H1 (cell line): ENCODE measurements around the gene RAB1B. TPM values are rescaled to one million over a fixed set of nuclear protein-coding genes. Genes with fewer than 3 reads are reported as not detected.

Experiments
- BRCA1 ChIP-seq: IDR thresholded peaks from 2 replicates; pipeline ENCODE4 v1.6.1; 2012; ENCODE audit warnings: low read depth, low read length, improper control_type of control experiment
- CREB1 ChIP-seq: IDR thresholded peaks from 2 replicates; pipeline ENCODE4 v1.6.1; 2012; ENCODE audit warnings: inconsistent platforms
- EZH2 ChIP-seq: fragments of 200-600 bp; sonication (generic); IDR thresholded peaks from 2 replicates; pipeline ENCODE4 v1.7.1; 2012; ENCODE audit warnings: low read depth, mild to moderate bottlenecking, moderate library complexity, low read length, inconsistent platforms; ENCODE audit not compliant: severe bottlenecking
- GTF2F1 ChIP-seq: IDR thresholded peaks from 2 replicates; pipeline ENCODE4 v1.6.1; 2012; ENCODE audit warnings: low read depth, low read length, improper control_type of control experiment, borderline replicate concordance
- JUN ChIP-seq: IDR thresholded peaks from 2 replicates; pipeline ENCODE4 v1.6.1; 2011; ENCODE audit warnings: low read depth, mild to moderate bottlenecking, improper control_type of control experiment, low read length
- KDM4A ChIP-seq: IDR thresholded peaks from one replicate; pipeline ENCODE4 v1.7.1; 2012; ENCODE audit warnings: low read depth, mild to moderate bottlenecking, moderate library complexity, low read length, inconsistent platforms; ENCODE audit not compliant: severe bottlenecking
- SP1 ChIP-seq: IDR thresholded peaks from 2 replicates; pipeline ENCODE4 v1.6.1; 2011; ENCODE audit warnings: low read depth, low read length
- SP4 ChIP-seq: IDR thresholded peaks from 2 replicates; pipeline ENCODE4 v1.6.1; 2012; ENCODE audit warnings: low read length, inconsistent platforms
- TAF7 ChIP-seq: optimal IDR thresholded peaks from 2 replicates; pipeline ENCODE3; 2011; ENCODE audit warnings: low read depth, mild to moderate bottlenecking, inconsistent platforms, low read length, moderate library complexity, borderline replicate concordance
- polyA plus RNA-seq, 7 experiments: library from polyadenylated mRNA; depleted of rRNA in 3 of 7; stranded (reverse) in 5 of 7; unstranded in 2 of 7; fragments of >200 nt in 5 of 7; fragments of 200-250 nt in 2 of 7; gene quantifications; 1 replicate in 5 of 7; 2 replicates in 1 of 7; 4 replicates in 1 of 7; pipeline versions ENCODE4 v1.2.1 to v1.2.3, GENCODE V29; 2011 to 2013; ENCODE audit warnings: missing spikeins in 2 of 7, mixed read lengths in 2 of 7
- total RNA-seq: library from RNA; stranded (reverse); fragmentation: NEBNext Ultra II Directional; extraction: Animal tissue kit (Norgen Biotek cat#: 25700); gene quantifications from 2 replicates; pipeline ENCODE4 v1.2.1, GENCODE V29; 2021
- TF ChIP-seq, protein P1 (sequence below): IDR thresholded peaks from 2 replicates; pipeline ENCODE4 v1.6.1; 2012; ENCODE audit warnings: low read length, inconsistent platforms
- TF ChIP-seq, protein P2 (sequence below): IDR thresholded peaks from 2 replicates; pipeline ENCODE4 v1.6.1; 2011; ENCODE audit warnings: low read depth, mild to moderate bottlenecking, low read length; ENCODE audit not compliant: insufficient read depth

The RAB1B gene
- total and polyA plus RNA-seq, 2 of the 8 experiments (the other 6 are each of a cell fraction or from before 2014, with no cell fraction given), result 100 to 217 TPM

DNA sequence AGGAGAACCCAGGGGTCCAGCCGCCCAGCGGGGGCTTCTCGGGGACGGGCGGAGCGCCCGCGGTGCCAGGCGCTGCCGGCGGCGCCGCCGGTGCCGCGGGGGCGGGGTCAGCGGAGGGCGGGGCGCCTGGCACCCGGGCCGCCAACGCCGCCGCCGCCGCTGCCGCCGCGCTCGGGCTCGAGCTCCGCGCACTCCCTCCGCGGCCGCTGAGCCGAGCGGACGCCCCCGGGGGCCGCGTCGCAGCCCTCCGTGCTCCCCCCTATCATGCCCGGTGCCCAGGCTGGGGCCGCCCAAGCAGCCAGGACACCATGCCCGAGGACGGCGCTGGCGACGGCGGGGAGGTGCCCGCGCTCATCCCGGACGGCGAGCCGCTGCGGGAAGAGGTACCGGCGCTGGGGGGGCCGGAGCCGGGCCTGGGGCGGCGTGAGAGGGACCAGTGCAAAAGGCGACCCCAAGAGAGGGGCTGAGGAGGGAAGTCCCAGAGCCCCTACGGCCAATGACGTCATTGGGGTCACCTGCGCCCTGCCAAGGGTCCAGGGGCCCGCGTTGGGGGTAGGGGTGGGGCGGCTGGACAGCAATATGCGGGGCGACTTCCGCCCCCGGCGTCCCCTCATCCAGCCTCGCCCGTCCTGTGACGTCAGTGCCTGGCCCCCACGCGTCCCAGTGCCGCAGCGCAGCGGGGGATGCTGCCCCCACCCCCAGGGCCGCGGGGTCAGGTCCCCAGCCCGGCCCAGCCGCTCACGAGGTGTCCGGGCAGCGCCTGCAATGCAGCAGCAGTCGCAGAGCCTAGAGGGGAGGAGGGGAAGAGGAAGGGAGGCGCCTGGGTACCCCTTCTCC is 23.5 kb downstream of the RAB1B start, which contains the start of gene TMEM151A (continued):
- TF ChIP-seq, protein P1, sequence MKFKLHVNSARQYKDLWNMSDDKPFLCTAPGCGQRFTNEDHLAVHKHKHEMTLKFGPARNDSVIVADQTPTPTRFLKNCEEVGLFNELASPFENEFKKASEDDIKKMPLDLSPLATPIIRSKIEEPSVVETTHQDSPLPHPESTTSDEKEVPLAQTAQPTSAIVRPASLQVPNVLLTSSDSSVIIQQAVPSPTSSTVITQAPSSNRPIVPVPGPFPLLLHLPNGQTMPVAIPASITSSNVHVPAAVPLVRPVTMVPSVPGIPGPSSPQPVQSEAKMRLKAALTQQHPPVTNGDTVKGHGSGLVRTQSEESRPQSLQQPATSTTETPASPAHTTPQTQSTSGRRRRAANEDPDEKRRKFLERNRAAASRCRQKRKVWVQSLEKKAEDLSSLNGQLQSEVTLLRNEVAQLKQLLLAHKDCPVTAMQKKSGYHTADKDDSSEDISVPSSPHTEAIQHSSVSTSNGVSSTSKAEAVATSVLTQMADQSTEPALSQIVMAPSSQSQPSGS, result no peak
- no peak for TF ChIP-seq SP1
- peak; percentile 39 for TF ChIP-seq EZH2
- peak; percentile 78 for TF ChIP-seq KDM4A
- TF ChIP-seq SP4, result no peak
- TF ChIP-seq TAF7, result no peak
- TF ChIP-seq, protein P2, sequence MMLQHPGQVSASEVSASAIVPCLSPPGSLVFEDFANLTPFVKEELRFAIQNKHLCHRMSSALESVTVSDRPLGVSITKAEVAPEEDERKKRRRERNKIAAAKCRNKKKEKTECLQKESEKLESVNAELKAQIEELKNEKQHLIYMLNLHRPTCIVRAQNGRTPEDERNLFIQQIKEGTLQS, result no peak
- no peak for TF ChIP-seq JUN
- peak; percentile 65 for TF ChIP-seq CREB1
- TF ChIP-seq BRCA1, result no peak
- no peak for TF ChIP-seq GTF2F1
